SK-N-SH treated with all-trans-retinoic acid at 6 μM for 48 hours (cell line): ENCODE measurements around the gene TOX2.

Experiments
- ARNTL ChIP-seq: fragments of 450-650 bp; formaldehyde crosslinking; IDR thresholded peaks from 2 replicates; pipeline ENCODE4 v1.5.0; 2020; ENCODE audit warnings: low read depth, mild to moderate bottlenecking, moderate library complexity, borderline replicate concordance
- CREB5 ChIP-seq: fragments of 250-450 bp; sonication (Bioruptor Pico); IDR thresholded peaks from 2 replicates; pipeline ENCODE4 v1.5.1; 2020; ENCODE audit warnings: low read depth, mild to moderate bottlenecking, moderate library complexity
- CSRNP3 ChIP-seq: fragments of 250-450 bp; sonication (Bioruptor Pico); IDR thresholded peaks from 2 replicates; pipeline ENCODE4 v1.5.1; 2021; ENCODE audit warnings: mild to moderate bottlenecking, moderate library complexity
- POU6F1 ChIP-seq: fragments of 250-450 bp; sonication (Bioruptor Pico); IDR thresholded peaks from 2 replicates; pipeline ENCODE4 v1.8.0; 2021; ENCODE audit warnings: low read depth, mild to moderate bottlenecking, moderate library complexity, borderline replicate concordance
- PPARA ChIP-seq: fragments of 250-450 bp; sonication (Bioruptor Pico); IDR thresholded peaks from 2 replicates; pipeline ENCODE4 v1.5.0; 2020; ENCODE audit warnings: mild to moderate bottlenecking, borderline replicate concordance
- RARB ChIP-seq: fragments of 250-450 bp; sonication (Bioruptor Pico); IDR thresholded peaks from 2 replicates; pipeline ENCODE4 v1.8.0; 2021; ENCODE audit warnings: mild to moderate bottlenecking, moderate library complexity
- SNAI2 ChIP-seq: fragments of 250-450 bp; sonication (Bioruptor Pico); IDR thresholded peaks from 2 replicates; pipeline ENCODE4 v1.5.0; 2020; ENCODE audit warnings: mild to moderate bottlenecking, moderate library complexity
- TOX ChIP-seq: fragments of 250-450 bp; sonication (Bioruptor Pico); IDR thresholded peaks from 2 replicates; pipeline ENCODE4 v1.8.0; 2021; ENCODE audit warnings: mild to moderate bottlenecking, moderate library complexity, borderline replicate concordance
- ZNF565 ChIP-seq: fragments of 450-650 bp; formaldehyde crosslinking; conservative IDR thresholded peaks from 2 replicates; pipeline ENCODE4 v1.5.0; 2020; ENCODE audit warnings: low read depth, mild to moderate bottlenecking, moderate library complexity
- ZNF8 ChIP-seq: fragments of 450-650 bp; formaldehyde crosslinking; IDR thresholded peaks from 2 replicates; pipeline ENCODE4 v1.5.0; 2020; ENCODE audit warnings: mild to moderate bottlenecking, moderate library complexity

GRCh38 chr20:44117296-44118184, 202.9 kb downstream of the TOX2 start:
- TF ChIP-seq PPARA (CRISPR knock-in tag) = no peak
- no peak for TF ChIP-seq TOX (CRISPR knock-in tag)
- TF ChIP-seq CSRNP3 (CRISPR knock-in tag) = no peak
- no peak for TF ChIP-seq POU6F1 (CRISPR knock-in tag)
- TF ChIP-seq CREB5 (CRISPR knock-in tag) = no peak
- TF ChIP-seq ZNF565 (CRISPR knock-in tag) = no peak
- no peak for TF ChIP-seq ZNF8 (CRISPR knock-in tag)
- TF ChIP-seq RARB (CRISPR knock-in tag) = no peak
- no peak for TF ChIP-seq ARNTL (CRISPR knock-in tag)
- no peak for TF ChIP-seq SNAI2 (CRISPR knock-in tag)
